Endothelial cell (in vitro differentiated cells): Measurements from ENCODE around the gene NRCAM. TPM values are rescaled to one million over a fixed set of nuclear protein-coding genes. Genes with fewer than 3 reads are reported as not detected.

Experiments used
- DNase-seq: peaks from one replicate; pipeline ENCODE4 v3.0.0; 2021; ENCODE audit warnings: low spot score
- H3K27ac Mint-ChIP-seq: one replicate; pipeline ENCODE4 v1.8.0; 2021; ENCODE audit warnings: mixed read lengths, inconsistent platforms; ENCODE audit not compliant: unreplicated experiment
- H3K27me3 Mint-ChIP-seq: one replicate; pipeline ENCODE4 v1.8.0; 2021; ENCODE audit warnings: mild to moderate bottlenecking, moderate library complexity, mixed read lengths, inconsistent platforms; ENCODE audit not compliant: unreplicated experiment
- H3K36me3 Mint-ChIP-seq: one replicate; pipeline ENCODE4 v1.8.0; 2021; ENCODE audit warnings: mild to moderate bottlenecking, low read depth, mixed read lengths, inconsistent platforms; ENCODE audit not compliant: unreplicated experiment
- H3K4me1 Mint-ChIP-seq: one replicate; pipeline ENCODE4 v1.8.0; 2021; ENCODE audit warnings: mild to moderate bottlenecking, mixed read lengths, inconsistent platforms; ENCODE audit not compliant: unreplicated experiment
- H3K4me3 Mint-ChIP-seq: one replicate; pipeline ENCODE4 v1.8.0; 2021; ENCODE audit warnings: mild to moderate bottlenecking, mixed read lengths, inconsistent platforms; ENCODE audit not compliant: unreplicated experiment
- H3K9me3 Mint-ChIP-seq: one replicate; pipeline ENCODE4 v1.8.0; 2021; ENCODE audit warnings: mixed read lengths, inconsistent platforms; ENCODE audit not compliant: unreplicated experiment
- total RNA-seq: library from RNA; stranded (reverse); fragmentation: NEBNext Ultra II Directional; extraction: Animal tissue kit (Norgen Biotek cat#: 25700); gene quantifications from one replicate; pipeline ENCODE4 v1.2.1, GENCODE V29; 2021; ENCODE audit not compliant: unreplicated experiment
- TF ChIP-seq, protein P1 (sequence below): fragments of 200-600 bp; sonication (generic); IDR thresholded peaks from one replicate; pipeline ENCODE4 v1.5.0; 2021; ENCODE audit warnings: antibody characterized with exemption; ENCODE audit not compliant: unreplicated experiment

The NRCAM gene
- total RNA-seq, 1 donor from 2014 or later, result 2.2 TPM

GRCh38 chr7:108270385-108271015 is 185.7 kb downstream of the NRCAM start:
- H3K27ac Mint-ChIP-seq, result no peak overlapping the region
- H3K4me3 Mint-ChIP-seq, result no peak overlapping the region
- no peaks in the 10 kb centered on the region for H3K36me3 Mint-ChIP-seq
- no peak for DNase-seq
- H3K27me3 Mint-ChIP-seq, result no peaks in the 10 kb centered on the region
- H3K9me3 Mint-ChIP-seq, result no peaks in the 10 kb centered on the region
- peaks cover 3% of the 10 kb centered on the region for H3K4me1 Mint-ChIP-seq
- TF ChIP-seq, protein P1, sequence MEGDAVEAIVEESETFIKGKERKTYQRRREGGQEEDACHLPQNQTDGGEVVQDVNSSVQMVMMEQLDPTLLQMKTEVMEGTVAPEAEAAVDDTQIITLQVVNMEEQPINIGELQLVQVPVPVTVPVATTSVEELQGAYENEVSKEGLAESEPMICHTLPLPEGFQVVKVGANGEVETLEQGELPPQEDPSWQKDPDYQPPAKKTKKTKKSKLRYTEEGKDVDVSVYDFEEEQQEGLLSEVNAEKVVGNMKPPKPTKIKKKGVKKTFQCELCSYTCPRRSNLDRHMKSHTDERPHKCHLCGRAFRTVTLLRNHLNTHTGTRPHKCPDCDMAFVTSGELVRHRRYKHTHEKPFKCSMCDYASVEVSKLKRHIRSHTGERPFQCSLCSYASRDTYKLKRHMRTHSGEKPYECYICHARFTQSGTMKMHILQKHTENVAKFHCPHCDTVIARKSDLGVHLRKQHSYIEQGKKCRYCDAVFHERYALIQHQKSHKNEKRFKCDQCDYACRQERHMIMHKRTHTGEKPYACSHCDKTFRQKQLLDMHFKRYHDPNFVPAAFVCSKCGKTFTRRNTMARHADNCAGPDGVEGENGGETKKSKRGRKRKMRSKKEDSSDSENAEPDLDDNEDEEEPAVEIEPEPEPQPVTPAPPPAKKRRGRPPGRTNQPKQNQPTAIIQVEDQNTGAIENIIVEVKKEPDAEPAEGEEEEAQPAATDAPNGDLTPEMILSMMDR, result no peak

- Mint-ChIP-seq H3K27me3 (no peaks in the 10 kb centered on the region), H3K4me1 (peaks cover 3% of the 10 kb centered on the region), H3K27ac (no peak overlapping the region), H3K9me3 (no peaks in the 10 kb centered on the region), H3K4me3 (no peak overlapping the region), H3K36me3 (no peaks in the 10 kb centered on the region)
- TF ChIP-seq, protein P1, result no peak
- no peak for DNase-seq
These were observed 187.9 kb downstream of the NRCAM start for GRCh38 chr7:108268200-108268820.

GRCh38 chr7:108267615-108268014 is 188.6 kb downstream of the NRCAM start:
- Mint-ChIP-seq H3K4me1 (peaks cover 3% of the 10 kb centered on the region), H3K27me3 (no peaks in the 10 kb centered on the region), H3K9me3 (no peaks in the 10 kb centered on the region), H3K4me3 (no peak overlapping the region), H3K27ac (no peak overlapping the region), H3K36me3 (no peaks in the 10 kb centered on the region)
- no peak for DNase-seq
- TF ChIP-seq, protein P1, result no peak

- Mint-ChIP-seq H3K27ac (no peak overlapping the region), H3K9me3 (no peaks in the 10 kb centered on the region), H3K27me3 (no peaks in the 10 kb centered on the region), H3K4me1 (peaks cover 5% of the 10 kb centered on the region), H3K36me3 (no peaks in the 10 kb centered on the region), H3K4me3 (no peak overlapping the region)
- TF ChIP-seq, protein P1, result no peak
- DNase-seq, result no peak
These were observed 189.7 kb downstream of the NRCAM start for GRCh38 chr7:108266491-108266890.

- Mint-ChIP-seq H3K27me3 (no peaks in the 10 kb centered on the region), H3K27ac (no peak overlapping the region), H3K4me1 (peaks cover 5% of the 10 kb centered on the region), H3K36me3 (no peaks in the 10 kb centered on the region), H3K9me3 (no peaks in the 10 kb centered on the region), H3K4me3 (no peak overlapping the region)
- TF ChIP-seq, protein P1, result no peak
- DNase-seq, result no peak
These were observed 190.2 kb downstream of the NRCAM start for GRCh38 chr7:108266035-108266434.
